ENCODE results near the gene PODXL.

Gene PODXL

GRCh38 chr7:131600085-131600881 lies 43.9 kb upstream of the PODXL start:
- H3K79me2 ChIP-seq (ENCODE audit: insufficient read depth, low read length): no peaks in the 10 kb centered on the region
- no peak for TF ChIP-seq EZH2phosphoT487 (conservative IDR thresholded peaks at IDR 0.05; ENCODE audit: low read length)
- TF ChIP-seq CTCF (IDR thresholded peaks at IDR 0.05; ENCODE audit: insufficient read depth, low read length, poor library complexity, severe bottlenecking): no peak
- H3K9me3 ChIP-seq (ENCODE audit: insufficient read depth, low read length): no peaks in the 10 kb centered on the region
- H3K27ac ChIP-seq (ENCODE audit: low read depth, low read length): no peak overlapping the region
- H3F3A ChIP-seq (ENCODE audit: insufficient read depth): no peaks in the 10 kb centered on the region
- H3K27me3 ChIP-seq (ENCODE audit: low read length): no peaks in the 10 kb centered on the region
- H3K36me3 ChIP-seq (ENCODE audit: low read length): no peaks in the 10 kb centered on the region
- no peak overlapping the region for H3K4me3 ChIP-seq (ENCODE audit: insufficient read depth, low read length, poor library complexity, severe bottlenecking)
- no peak overlapping the region for H2AFZ ChIP-seq (ENCODE audit: low read depth, low read length, severe bottlenecking)
- no peak overlapping the region for H3K4me2 ChIP-seq (ENCODE audit: low read depth, low read length, poor library complexity, severe bottlenecking)
- H4K20me1 ChIP-seq (ENCODE audit: low read depth, low read length): no peaks in the 10 kb centered on the region
- H3K9me2 ChIP-seq (replicated peaks; ENCODE audit: insufficient read depth, low read length): no peaks in the 10 kb centered on the region
- H3K9ac ChIP-seq (ENCODE audit: low read length): no peak overlapping the region

- no peak overlapping the region for H3K9ac ChIP-seq (ENCODE audit: low read length)
- no peaks in the 10 kb centered on the region for H3F3A ChIP-seq (ENCODE audit: insufficient read depth)
- no peak overlapping the region for H3K4me3 ChIP-seq (ENCODE audit: insufficient read depth, low read length, poor library complexity, severe bottlenecking)
- no peaks in the 10 kb centered on the region for H3K27me3 ChIP-seq (ENCODE audit: low read length)
- H4K20me1 ChIP-seq (ENCODE audit: low read depth, low read length): no peaks in the 10 kb centered on the region
- H2AFZ ChIP-seq (ENCODE audit: low read depth, low read length, severe bottlenecking): no peak overlapping the region
- H3K79me2 ChIP-seq (ENCODE audit: insufficient read depth, low read length): no peaks in the 10 kb centered on the region
- H3K36me3 ChIP-seq (ENCODE audit: low read length): no peaks in the 10 kb centered on the region
- H3K9me3 ChIP-seq (ENCODE audit: insufficient read depth, low read length): no peaks in the 10 kb centered on the region
- TF ChIP-seq CTCF (IDR thresholded peaks at IDR 0.05; ENCODE audit: insufficient read depth, low read length, poor library complexity, severe bottlenecking) (no peak), EZH2phosphoT487 (conservative IDR thresholded peaks at IDR 0.05; ENCODE audit: low read length) (no peak)
- no peak overlapping the region for H3K4me2 ChIP-seq (ENCODE audit: low read depth, low read length, poor library complexity, severe bottlenecking)
- H3K27ac ChIP-seq (ENCODE audit: low read depth, low read length): no peak overlapping the region
- H3K9me2 ChIP-seq (replicated peaks; ENCODE audit: insufficient read depth, low read length): no peaks in the 10 kb centered on the region
Observed at GRCh38 chr7:131596785-131597184, 40.4 kb upstream of the PODXL start.

GRCh38 chr7:131595699-131596098 lies 39.3 kb upstream of the PODXL start:
- H4K20me1 ChIP-seq (ENCODE audit: low read depth, low read length): no peaks in the 10 kb centered on the region
- TF ChIP-seq EZH2phosphoT487 (conservative IDR thresholded peaks at IDR 0.05; ENCODE audit: low read length): no peak
- no peak for TF ChIP-seq CTCF (IDR thresholded peaks at IDR 0.05; ENCODE audit: insufficient read depth, low read length, poor library complexity, severe bottlenecking)
- H3K9ac ChIP-seq (ENCODE audit: low read length): no peak overlapping the region
- no peaks in the 10 kb centered on the region for H3K36me3 ChIP-seq (ENCODE audit: low read length)
- H3F3A ChIP-seq (ENCODE audit: insufficient read depth): no peaks in the 10 kb centered on the region
- no peaks in the 10 kb centered on the region for H3K79me2 ChIP-seq (ENCODE audit: insufficient read depth, low read length)
- no peaks in the 10 kb centered on the region for H3K27me3 ChIP-seq (ENCODE audit: low read length)
- H3K27ac ChIP-seq (ENCODE audit: low read depth, low read length): no peak overlapping the region
- H3K9me3 ChIP-seq (ENCODE audit: insufficient read depth, low read length): no peaks in the 10 kb centered on the region
- no peak overlapping the region for H2AFZ ChIP-seq (ENCODE audit: low read depth, low read length, severe bottlenecking)
- H3K4me2 ChIP-seq (ENCODE audit: low read depth, low read length, poor library complexity, severe bottlenecking): no peak overlapping the region
- no peaks in the 10 kb centered on the region for H3K9me2 ChIP-seq (replicated peaks; ENCODE audit: insufficient read depth, low read length)
- H3K4me3 ChIP-seq (ENCODE audit: insufficient read depth, low read length, poor library complexity, severe bottlenecking): no peak overlapping the region

Measured in SU-DHL-6 (cell line).